ENCODE data around the gene ST6GAL1.

GRCh38 chr3:186931532-186932280 lies 1.4 kb downstream of the ST6GAL1 start:
- TF ChIP-seq CTCF (IDR thresholded peaks at IDR 0.05) (no peak), POLR2A (IDR thresholded peaks at IDR 0.05) (peak in 1 of 4 donors; percentile 1), POLR2AphosphoS5 (IDR thresholded peaks at IDR 0.05) (peak in 1 of 2 donors; percentile 19), EP300 (IDR thresholded peaks at IDR 0.05) (no peak)

Data from upper lobe of left lung (tissue), 4 donors.